Measurements from ENCODE around the gene C18orf63.

DNA sequence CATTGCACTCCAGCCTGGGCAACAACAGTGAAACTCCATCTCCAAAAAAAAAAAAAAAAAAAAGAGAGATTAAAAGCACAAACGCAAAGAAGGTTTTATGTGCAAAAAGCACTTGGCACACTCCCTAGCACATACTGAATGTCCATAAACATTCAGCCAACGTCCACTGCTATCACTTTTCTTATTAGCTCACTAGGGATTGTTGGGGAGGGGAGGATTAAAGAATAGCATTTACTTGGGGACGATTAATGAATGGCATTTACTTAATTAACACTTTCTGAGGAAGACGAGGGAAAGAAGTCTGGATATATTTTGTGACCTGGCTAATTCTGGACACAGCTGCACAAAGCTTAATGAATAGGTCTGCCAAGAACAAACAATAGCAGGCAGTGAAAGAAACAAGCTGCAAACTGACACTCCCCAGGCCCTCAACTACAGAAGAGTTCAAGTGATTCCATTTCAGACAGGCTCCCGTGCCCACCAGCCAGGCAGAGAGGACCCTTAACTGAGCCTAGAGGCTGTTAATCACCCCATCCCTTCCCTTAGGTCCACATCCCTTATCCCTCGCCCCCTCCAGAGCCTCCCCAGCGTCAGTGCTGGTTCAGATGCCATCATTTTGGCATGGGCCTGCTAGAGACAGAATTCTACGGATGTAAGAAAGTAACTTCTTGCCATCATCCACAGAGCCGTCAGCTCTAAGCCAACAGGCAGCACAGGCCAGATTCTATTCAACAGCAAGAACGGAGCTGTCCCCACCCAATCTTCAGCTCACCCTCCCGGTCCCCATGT, 31.3 kb upstream of the C18orf63 start:
- TF ChIP-seq, protein P1, sequence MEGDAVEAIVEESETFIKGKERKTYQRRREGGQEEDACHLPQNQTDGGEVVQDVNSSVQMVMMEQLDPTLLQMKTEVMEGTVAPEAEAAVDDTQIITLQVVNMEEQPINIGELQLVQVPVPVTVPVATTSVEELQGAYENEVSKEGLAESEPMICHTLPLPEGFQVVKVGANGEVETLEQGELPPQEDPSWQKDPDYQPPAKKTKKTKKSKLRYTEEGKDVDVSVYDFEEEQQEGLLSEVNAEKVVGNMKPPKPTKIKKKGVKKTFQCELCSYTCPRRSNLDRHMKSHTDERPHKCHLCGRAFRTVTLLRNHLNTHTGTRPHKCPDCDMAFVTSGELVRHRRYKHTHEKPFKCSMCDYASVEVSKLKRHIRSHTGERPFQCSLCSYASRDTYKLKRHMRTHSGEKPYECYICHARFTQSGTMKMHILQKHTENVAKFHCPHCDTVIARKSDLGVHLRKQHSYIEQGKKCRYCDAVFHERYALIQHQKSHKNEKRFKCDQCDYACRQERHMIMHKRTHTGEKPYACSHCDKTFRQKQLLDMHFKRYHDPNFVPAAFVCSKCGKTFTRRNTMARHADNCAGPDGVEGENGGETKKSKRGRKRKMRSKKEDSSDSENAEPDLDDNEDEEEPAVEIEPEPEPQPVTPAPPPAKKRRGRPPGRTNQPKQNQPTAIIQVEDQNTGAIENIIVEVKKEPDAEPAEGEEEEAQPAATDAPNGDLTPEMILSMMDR (conservative IDR thresholded peaks at IDR 0.05; ENCODE audit: low read length), result no peak
- no peak for TF ChIP-seq EZH2phosphoT487 (IDR thresholded peaks at IDR 0.05; ENCODE audit: borderline replicate concordance)
